ENCODE results near the gene CPAMD8.

The CPAMD8 gene

DNA sequence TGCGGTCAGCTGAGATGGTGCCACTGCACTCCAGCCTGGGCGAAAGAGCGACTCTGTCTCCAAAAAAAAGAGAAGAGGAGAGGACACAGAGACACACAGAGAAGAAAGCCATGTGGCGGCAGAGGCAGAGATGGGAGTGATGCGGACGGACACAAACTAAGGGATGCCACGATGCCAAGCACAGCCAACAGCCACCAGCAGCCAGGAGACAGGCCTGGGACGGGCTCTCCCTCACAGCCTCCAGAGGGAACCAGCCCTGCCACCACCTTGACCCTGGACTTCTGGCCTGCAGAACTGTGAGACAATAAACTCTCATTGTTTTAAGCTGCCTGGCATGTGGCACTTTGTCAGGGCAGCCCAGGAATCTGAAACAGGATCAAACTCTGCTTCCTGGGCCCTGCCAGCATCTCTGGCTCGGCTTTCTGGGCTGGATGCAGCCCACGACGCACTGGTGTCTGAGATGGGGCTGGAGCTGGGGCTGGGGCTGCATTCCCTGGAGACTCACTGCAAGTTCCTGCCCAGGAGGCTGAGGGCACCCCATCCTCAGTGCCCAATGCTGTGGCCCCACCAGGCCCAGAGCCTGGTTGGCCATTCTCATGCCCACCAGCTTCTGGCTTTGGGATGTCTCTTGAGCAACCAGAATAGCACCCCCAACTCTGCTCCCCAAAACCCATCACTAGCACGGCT, 134.8 kb downstream of the CPAMD8 start:
- TF ChIP-seq, protein P1, sequence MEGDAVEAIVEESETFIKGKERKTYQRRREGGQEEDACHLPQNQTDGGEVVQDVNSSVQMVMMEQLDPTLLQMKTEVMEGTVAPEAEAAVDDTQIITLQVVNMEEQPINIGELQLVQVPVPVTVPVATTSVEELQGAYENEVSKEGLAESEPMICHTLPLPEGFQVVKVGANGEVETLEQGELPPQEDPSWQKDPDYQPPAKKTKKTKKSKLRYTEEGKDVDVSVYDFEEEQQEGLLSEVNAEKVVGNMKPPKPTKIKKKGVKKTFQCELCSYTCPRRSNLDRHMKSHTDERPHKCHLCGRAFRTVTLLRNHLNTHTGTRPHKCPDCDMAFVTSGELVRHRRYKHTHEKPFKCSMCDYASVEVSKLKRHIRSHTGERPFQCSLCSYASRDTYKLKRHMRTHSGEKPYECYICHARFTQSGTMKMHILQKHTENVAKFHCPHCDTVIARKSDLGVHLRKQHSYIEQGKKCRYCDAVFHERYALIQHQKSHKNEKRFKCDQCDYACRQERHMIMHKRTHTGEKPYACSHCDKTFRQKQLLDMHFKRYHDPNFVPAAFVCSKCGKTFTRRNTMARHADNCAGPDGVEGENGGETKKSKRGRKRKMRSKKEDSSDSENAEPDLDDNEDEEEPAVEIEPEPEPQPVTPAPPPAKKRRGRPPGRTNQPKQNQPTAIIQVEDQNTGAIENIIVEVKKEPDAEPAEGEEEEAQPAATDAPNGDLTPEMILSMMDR (IDR thresholded peaks at IDR 0.05; ENCODE audit: insufficient read depth, low read depth, low read length, missing control alignments): no peak
- no peak overlapping the region for H3K4me3 ChIP-seq (ENCODE audit: low read depth, low read length)
- no peak for DNase-seq (ENCODE audit: low read depth)

DNA sequence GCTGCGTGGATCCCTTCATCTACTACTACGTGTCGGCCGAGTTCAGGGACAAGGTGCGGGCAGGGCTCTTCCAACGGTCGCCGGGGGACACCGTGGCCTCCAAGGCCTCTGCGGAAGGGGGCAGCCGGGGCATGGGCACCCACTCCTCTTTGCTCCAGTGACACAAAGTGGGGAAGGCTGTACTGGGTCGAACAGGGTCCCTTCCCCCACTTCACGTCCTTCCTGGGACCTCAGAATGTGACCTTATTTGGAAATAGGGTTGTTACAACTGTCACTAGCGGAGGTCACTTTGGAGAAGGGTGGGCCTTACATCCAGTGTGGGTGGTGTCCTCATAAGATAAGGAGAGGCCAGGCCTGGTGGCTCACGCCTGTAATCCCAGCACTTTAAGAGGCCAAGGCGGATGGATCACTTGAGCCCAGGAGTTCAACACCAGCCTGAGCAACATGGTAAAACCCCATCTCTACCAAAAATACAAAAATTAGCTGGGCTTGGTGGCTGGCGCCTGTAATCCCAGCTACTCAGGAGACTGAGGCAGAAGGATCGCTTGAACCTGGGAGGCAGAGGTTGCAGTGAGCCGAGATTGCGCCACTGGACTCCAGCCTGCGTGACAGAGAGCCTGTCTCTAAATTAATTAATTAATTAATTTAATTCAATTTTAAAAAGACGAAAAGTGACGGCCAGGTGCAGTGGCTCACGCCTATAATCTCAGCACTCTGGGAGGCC, 136.0 kb downstream of the CPAMD8 start:
- no peak overlapping the region for H3K4me3 ChIP-seq (ENCODE audit: low read depth, low read length)
- no peak for DNase-seq (ENCODE audit: low read depth)
- TF ChIP-seq, protein P1 (IDR thresholded peaks at IDR 0.05; ENCODE audit: insufficient read depth, low read depth, low read length, missing control alignments): no peak

DNA sequence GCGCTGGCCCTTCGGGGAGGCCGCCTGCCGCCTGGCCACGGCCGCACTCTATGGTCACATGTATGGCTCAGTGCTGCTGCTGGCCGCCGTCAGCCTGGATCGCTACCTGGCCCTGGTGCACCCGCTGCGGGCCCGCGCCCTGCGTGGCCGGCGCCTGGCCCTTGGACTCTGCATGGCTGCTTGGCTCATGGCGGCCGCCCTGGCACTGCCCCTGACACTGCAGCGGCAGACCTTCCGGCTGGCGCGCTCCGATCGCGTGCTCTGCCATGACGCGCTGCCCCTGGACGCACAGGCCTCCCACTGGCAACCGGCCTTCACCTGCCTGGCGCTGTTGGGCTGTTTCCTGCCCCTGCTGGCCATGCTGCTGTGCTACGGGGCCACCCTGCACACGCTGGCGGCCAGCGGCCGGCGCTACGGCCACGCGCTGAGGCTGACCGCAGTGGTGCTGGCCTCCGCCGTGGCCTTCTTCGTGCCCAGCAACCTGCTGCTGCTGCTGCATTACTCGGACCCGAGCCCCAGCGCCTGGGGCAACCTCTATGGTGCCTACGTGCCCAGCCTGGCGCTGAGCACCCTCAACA, 136.6 kb downstream of the CPAMD8 start:
- H3K4me3 ChIP-seq (ENCODE audit: low read depth, low read length): no peak overlapping the region
- TF ChIP-seq, protein P1 (IDR thresholded peaks at IDR 0.05; ENCODE audit: insufficient read depth, low read depth, low read length, missing control alignments): no peak
- DNase-seq (ENCODE audit: low read depth): no peak

DNA sequence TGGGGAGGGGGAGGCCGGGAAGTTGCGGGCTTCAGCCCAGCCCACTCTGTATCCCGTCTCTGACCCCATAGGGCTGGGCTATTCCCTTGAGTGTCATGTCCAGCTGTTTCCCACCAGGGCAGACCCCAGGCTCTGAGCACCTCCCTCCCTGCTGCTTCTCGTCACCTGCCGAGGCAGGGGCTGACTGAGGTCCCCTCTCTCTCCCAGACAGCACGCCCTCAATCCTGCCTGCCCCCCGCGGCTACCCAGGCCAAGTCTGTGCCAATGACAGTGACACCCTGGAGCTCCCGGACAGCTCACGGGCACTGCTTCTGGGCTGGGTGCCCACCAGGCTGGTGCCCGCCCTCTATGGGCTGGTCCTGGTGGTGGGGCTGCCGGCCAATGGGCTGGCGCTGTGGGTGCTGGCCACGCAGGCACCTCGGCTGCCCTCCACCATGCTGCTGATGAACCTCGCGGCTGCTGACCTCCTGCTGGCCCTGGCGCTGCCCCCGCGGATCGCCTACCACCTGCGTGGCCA, 137.2 kb downstream of the CPAMD8 start:
- DNase-seq (ENCODE audit: low read depth): no peak
- peak overlapping the region; percentile 55 for H3K4me3 ChIP-seq (ENCODE audit: low read depth, low read length)
- TF ChIP-seq, protein P1 (IDR thresholded peaks at IDR 0.05; ENCODE audit: insufficient read depth, low read depth, low read length, missing control alignments): no peak

DNA sequence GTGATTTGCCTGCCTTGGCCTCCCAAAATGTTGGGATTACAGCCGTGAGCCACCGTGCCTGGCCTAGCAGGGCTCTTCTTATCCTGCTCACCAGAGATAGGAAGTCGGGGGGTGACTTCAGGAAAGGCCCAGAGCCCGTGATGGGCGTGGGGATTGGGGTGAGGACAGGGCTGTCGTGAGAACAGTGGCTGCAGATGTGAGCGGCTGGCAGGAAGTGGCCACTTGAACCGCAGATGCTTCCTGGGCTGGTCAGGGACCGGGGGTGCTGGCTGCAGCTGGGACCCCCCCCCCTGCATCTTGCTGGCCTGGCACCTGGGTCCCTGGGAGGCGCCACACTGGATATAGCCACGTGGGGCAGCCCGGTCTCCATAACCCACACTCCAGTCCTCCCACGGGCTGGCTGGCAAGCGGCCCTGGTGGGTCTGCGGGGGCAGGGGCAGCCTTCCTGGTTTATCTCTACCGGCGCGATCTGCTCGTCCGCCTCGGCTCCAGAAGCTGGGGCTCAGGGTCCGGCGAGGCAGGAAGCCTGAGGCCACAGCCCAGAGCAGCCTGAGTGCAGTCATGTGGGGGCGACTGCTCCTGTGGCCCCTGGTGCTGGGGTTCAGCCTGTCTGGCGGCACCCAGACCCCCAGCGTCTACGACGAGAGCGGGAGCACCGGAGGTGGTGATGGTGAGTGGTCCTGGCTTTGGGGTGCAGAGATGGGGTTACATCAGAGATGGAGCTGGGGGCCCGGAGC, 137.8 kb downstream of the CPAMD8 start, which contains the start of gene F2RL3:
Gene F2RL3, plus strand, starts transcription at position 371 of the 737 bp plus-strand sequence. Its CDS starts 191 bp downstream, at position 562.
- TF ChIP-seq, protein P1 (IDR thresholded peaks at IDR 0.05; ENCODE audit: insufficient read depth, low read depth, low read length, missing control alignments): no peak
- DNase-seq (ENCODE audit: low read depth): peak; percentile 94
- peak within 1 kb of the TSS; percentile 55 for H3K4me3 ChIP-seq (ENCODE audit: low read depth, low read length)

Measured in GM12865 (cell line).